ENCODE results near the gene CLIP4. TPM values are rescaled to one million over a fixed set of nuclear protein-coding genes. Genes with fewer than 3 reads are reported as not detected.

CLIP4 gene
- total RNA-seq, 1 donor from 2014 or later, result 28.6 TPM

DNA sequence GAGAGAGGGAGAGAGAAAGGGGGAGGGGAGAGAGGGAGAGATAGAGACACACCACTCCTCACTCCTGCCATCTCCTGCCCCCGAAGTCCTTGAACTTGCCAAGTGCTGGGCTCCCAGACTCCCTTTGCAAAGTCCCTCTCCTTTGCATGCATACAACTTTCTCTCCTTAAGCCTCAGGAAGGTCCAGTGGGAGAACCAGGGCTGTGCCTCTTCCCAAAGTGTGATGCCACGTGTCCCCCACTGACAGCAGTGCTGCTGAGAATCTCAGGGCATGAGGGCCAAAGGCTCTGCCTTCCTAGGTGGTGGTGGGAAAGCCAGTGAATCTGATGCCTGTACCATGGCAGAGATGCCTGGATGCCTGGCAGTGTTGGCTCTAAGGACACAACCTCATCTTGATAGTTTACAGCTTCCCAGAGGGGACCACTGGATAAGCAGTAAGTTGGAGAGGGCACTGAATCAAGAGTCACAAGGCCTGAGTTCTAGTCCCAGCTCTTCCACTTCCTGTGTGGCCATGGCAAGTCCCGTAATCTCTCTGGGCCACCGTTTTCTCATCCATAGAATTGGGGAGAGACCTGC lies 103.4 kb downstream of the CLIP4 start:
- no peak for DNase-seq (ENCODE audit: low spot score)

DNA sequence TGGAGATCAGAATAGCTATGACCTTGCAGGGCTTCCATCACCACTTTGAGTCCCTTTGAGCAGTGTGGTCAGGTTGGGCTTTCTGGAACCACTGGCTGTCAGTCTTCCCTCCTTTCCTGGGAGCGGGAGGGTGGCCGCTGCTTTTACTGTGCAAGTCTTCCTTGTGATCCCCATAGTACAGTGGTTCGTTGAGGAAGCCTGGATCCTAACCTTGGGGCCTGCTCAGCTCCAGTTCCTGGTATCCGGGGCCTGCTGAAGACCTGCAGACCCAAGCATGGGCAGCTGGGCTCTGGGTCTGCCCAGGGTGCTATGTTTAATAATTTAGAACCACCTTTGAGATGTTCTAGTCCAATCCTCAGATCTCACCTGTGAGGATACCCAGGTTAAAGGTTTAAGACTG lies 104.2 kb downstream of the CLIP4 start:
- DNase-seq (ENCODE audit: low spot score), result no peak

DNA sequence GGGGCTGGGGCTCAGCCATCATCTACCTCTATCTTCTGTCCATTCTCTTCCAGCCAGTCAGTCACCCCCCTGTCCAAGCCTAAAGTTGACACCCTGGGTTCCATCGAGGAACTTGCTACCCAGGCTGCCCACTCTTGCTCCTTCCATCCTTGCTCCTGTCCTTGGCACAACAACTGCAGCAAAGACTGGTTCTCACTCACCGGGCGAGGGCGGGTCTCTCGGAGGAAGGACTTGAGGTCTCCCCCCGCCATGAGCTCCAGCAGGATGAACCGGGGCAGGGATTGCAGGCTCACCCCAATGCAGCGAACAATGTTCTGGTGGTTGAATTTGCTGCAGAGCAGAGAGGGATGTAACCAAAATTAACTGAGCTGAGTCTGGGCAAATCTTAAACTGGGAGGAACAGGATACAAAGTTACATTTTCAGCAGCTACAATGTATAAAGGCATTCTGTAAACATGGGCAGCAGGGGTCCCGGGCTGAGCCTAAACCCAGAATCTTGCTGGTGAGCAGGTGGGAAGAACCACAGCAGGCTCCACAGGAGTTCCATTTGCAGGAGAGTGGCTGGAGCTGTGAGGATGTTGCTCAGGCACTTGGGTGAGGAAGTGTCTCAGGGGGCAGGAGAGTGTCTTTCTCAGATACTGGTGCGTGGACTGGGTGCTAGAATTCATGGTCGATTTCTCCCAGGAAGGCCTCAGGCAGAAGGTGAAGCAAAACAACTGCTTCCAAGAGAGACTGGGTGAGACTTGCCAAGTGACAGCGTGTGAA lies 105.5 kb downstream of the CLIP4 start:
- no peak for DNase-seq (ENCODE audit: low spot score)

DNA sequence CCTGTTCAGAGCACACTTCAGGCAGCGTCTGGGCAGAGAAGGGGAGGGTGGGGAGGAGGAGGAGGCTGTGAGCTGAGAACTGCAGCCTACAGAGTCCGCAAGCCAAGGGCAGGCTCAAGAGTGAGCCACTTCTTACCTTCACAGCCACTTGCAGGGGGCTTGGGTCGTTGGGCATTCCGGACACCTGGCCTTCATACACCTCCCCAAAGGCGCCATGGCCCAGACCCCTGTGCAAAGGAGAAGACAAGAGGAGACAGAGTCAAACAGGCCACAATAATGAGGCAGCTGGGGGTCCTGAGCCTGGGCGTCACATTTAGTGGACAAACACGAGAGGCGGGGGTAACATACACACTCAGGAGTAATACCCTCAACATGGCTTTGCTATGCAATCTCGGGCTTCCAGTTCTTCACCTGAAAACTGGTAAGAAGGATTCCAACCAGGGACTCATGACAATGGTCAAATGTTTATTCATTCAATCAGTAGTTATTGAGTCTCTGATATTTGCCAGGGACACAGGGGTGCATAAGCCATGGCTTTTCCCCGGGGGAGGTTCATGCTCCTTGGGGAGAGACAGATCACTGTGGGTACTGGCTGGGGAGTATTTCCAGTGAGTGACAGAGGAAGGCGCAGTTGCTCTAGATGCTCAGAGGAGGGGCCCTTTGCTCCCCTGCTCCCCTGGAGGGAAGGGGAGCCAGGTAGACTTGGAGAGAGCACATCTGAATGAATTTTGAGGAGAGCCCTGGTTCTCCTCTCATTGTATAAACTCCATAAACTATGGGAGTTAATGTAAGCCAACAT lies 107.4 kb downstream of the CLIP4 start:
- no peak for DNase-seq (ENCODE audit: low spot score)

DNA sequence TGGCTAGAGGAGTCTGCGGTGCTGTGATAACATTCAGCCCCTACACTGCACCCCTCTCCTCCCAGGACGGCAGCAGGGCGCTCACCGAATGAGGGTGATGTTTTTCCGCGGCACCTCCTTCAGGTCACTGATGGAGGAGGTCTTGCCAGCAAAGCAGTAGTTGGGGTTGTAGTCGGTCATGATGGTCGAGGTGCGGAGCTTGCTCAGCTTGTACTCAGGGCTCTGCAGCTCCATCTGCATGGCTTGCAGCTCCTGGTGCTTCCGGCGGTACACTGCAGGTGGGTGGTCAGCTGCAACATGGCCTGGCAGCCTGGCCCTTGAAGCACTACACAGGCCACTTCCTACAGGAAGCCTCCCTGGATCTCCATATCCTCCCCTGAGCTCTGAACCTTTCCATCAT lies 108.0 kb downstream of the CLIP4 start:
- no peak for DNase-seq (ENCODE audit: low spot score)

DNA sequence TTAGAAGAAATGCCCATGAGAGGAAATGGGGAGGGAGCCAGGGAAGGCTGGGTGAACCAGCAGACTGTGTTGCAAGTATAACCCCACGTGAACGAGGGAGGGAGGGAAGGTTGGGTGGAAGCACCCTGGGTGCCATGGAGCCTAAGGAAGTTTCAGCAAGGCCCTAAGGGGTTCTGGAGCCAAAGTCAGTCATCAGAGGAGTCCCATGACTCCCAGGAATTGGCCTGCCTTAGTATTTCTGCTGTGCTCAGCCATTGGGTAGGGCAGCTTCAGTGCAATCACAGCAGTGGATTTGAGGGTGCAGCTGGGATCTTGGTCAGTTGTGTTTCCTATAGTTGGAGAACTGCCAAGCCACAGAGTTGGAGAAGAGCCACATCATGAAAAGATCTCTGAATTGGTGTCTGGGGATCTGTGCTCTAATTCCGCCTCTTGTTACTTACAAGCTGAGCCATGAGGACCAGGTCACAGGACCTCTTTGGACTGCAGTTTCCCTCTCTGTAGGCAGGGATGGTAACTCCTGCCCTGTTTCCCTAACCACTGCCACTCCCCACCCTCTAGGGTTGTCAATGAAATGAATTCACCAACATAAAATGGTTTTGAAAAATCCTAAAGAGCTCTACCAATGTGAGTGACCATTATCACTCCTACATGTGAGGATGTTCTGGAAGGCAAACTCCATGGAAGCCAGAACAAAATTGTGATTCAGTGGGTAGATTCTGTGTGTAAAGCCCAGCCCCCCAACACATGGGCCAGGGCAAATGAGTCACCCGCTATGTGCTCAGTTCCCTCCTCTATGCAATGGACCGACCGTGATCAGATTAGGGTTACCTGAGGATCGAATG lies 108.9 kb downstream of the CLIP4 start:
- peak; percentile 38 for DNase-seq (ENCODE audit: low spot score)

DNA sequence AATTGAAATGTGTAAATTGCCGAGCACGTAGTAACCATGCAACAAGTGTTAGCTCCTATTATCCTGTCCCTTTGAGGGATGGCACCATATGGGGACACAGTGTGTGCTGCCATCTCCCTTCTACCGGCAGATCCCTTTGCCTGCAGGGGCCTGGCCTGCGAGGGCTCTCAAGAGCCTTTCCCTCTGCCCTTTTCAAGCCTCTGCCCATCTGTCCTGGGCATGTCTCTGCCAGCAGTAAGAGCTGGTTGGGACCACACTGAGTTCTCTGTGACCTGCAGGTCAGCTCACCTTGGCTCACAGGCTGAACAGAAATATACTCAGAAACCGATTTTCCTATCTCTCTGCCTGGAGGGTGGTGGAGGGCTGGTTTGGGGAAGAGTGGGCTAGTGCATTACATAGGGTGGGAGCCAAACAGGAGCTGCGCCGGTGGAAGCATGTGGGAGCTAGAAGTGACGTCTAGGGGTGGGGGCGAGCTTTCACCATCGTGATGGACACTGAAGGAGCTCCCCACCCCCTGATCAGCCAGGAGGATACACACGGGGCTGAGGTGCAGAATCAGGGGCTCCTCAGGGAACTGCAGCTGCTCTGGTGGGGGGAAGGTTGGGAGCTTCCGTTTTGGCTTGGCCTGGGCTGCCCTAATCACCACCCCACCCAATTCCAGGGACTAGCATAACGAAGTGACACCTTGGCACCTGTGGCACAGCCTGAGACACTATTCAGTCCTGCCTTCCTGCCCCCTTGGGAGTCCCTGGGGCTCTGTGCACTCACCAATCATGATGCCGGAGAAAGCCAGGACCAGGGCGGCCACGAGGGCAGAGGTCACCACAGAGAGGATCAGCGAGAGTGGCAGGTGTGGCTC lies 109.7 kb downstream of the CLIP4 start:
- DNase-seq (ENCODE audit: low spot score), result no peak

DNA sequence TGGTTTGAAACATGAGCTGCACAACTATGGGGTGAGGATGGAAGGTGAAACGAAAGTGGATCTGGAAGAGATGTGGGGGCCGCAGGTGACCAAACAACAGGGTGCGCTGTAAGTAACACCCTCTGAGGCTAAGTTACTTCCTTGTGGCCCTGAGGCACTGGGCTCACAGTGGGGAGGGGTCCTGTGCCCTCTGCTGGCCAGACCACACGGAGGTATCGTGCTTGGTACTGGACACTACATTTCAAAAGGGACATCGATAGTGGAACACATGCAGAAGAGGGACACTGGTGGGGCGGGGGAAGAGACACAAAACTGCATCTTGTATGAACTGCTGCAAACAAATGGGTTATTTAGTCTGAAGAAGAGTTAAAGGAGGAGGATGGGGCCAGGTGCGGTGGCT lies 110.6 kb downstream of the CLIP4 start:
- DNase-seq (ENCODE audit: low spot score), result no peak

DNA sequence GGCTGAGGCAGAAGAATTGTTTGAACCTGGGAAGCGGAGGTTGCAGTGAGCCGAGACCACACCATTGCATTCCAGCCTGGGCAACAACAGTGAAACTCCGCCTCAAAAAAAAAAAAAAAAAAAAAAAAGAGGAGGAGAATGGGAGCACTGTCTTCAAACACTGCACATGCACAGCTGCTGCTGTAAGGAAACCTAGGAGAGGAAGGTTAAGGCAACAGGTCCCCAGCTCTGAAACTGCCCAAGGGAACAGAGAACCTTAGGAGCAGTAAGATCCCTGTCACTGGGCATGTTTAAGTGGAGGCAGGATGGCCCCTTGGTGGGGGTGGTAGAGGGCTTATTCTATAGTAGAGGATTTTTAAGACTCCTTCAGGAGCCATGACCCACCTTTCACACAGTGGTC lies 111.2 kb downstream of the CLIP4 start:
- no peak for DNase-seq (ENCODE audit: low spot score)

DNA sequence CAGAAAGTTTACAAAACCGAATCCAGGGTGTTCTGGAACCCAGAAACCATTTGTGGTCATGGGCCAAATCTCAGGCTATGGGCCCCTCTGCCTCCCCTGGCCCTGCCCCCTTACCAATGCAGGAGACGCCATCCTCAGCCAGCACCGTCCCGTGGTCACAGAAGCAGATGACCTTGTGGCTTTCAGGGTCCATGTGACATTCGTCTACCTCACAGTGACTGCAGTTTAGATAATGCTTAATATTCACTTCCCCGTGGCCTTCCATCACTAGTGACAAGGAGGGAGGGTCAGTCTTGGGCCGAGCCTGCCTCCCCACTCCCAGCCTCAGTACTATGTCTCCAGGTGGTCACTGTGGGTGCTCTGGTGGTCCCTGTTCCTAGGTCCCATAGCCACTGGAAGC lies 111.6 kb downstream of the CLIP4 start:
- DNase-seq (ENCODE audit: low spot score), result no peak

DNA sequence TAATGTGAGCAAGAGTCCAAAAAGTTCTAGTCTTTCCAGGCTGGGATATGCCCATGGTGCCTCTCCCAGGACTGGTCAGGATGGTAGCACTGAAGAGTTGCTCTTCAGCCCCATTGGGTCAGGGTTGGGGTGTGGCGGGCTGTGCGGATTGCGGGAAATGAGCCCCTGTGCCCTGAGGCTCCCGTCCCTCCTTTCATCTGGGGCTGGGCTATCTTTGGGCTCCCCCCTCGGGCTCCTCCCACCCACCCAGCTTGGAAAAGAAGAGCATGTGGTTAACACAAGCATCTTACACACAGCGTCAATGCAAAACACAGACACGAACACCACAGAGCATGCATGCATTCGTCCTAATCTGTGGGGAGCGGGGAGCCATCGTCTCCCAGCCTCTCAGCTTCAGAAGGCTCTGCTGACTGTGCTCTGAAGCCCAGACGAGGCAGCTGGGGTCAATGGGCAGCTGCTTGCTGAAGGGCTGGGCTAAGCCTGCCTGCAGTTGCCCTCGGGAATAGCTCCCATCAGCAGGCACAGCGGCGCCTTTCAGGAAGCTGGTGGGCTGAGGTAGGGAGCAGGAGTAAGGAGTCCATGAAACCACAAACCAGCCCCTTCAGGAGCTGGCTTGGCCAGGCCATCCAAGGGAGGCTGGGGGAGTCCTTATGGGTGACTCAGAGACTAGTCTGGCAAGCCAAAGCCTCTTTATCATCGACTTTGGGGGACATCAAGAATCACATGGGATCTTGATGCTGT lies 112.9 kb downstream of the CLIP4 start:
- peak; percentile 22 for DNase-seq (ENCODE audit: low spot score)

DNA sequence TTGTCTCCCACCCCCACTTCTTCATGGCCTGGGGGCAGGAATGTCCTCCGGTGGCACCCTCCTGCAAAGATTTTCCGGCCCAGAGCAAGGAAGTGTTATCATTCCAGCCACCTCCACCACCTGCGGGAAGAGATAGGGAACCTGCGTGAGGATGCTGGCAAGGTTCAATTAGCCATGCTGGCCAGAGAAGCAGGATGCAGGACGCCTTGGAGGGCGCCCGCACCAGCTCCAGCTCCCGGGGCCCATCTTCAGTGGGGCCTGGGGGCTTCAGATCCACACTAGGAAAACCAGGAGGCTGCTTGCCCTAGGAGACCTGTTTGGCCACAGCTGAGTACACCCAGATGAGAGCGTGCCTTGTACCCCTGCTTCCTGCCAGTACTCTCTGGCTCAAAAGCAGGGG lies 113.7 kb downstream of the CLIP4 start:
- DNase-seq (ENCODE audit: low spot score), result no peak

DNA sequence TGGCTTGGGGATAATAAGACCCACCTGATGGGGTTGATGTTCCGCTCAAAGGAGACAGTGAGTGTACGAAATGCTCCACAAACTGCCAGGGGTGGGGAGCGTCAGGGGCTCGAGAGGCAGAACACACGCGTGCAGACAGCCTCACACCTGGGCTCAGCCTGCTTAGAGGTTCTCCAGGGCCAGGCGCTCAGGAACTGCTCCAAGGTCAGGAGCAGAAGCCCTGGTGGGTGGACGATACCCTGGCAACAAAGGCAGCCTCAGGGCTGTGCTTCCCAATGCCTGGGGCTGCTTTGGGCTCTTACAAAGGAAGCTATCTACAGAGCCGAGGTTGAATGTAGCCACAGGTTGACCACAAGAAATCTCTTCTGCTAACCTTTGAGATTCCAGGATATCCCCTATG lies 114.4 kb downstream of the CLIP4 start:
- no peak for DNase-seq (ENCODE audit: low spot score)

DNA sequence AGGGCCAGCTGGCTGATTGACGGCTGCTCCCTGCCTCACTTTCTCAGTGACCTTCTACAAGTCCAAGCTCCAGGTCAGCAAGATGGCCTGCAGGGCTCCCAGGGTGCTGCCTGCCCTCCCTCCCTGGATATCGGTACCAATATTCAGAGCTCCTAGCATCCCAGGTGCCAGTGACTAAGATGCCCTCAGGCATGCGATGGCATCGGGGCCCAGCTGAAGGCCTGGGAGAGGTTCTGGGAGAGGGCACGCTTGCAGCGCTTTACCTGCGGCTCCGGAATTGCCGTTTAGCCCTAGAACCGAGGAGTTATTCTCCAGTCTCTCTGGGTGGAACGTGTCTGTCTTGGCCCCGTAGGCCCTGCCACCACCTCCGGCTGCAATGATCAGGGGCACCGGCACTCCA lies 116.8 kb downstream of the CLIP4 start:
- DNase-seq (ENCODE audit: low spot score), result no peak

DNA sequence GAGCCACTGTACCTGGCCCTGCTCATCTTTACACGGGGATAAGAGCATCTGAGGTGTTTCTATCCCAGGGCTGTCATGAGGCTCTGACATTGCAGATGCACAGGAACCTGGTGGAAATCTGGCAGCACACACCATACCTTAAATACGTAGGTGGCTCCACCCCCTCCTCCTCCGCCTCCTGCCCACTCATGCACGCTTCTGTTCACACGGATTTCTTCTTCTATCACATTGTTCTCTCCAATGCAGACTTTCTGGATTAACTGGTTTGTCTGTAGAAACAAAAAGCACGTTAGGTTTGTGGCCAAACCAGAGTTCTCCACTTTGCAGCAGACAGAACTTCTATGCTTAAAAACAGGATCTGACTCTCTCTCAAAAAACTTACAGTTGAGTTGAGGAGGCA lies 118.2 kb downstream of the CLIP4 start:
- peak; percentile 66 for DNase-seq (ENCODE audit: low spot score)

DNA sequence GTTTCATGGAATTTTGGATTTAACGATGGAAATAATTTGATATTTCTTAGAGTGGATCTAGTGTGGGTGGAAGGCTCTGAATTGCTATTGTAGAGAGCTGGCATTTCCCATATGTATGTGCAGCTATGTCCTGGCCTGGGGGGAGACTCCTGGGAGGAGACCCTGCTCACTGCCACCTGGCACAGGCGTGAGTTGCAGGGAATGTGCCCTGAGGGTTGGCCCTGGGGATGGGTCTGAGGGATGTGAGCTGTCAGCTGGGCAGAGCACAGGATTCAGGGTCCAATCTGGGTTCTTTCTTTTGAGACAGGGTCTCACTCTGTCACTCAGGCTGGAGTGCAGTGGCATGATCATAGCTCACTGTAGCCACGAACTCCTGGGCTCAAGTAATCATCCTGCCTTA lies 120.2 kb downstream of the CLIP4 start:
- DNase-seq (ENCODE audit: low spot score), result no peak

DNA sequence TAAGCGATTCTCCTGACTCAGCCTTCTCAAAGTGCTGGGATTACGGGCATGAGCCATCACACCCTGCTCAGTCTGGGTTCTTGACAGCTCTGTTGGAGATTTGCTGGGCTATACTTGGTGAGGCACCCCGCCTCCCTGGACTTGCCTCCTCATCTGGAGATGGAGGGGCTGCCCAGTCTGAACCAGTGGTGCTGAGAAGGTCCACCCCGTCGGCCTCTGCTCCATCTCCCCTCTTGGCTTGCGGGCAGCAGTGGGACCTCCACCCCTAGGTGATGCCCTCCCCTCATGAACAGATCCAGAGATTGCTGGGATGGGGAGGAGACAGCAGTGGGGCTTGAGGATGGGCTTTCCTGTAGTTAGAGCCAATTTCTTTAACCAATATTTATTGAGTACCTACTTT lies 120.9 kb downstream of the CLIP4 start:
- DNase-seq (ENCODE audit: low spot score), result no peak

DNA sequence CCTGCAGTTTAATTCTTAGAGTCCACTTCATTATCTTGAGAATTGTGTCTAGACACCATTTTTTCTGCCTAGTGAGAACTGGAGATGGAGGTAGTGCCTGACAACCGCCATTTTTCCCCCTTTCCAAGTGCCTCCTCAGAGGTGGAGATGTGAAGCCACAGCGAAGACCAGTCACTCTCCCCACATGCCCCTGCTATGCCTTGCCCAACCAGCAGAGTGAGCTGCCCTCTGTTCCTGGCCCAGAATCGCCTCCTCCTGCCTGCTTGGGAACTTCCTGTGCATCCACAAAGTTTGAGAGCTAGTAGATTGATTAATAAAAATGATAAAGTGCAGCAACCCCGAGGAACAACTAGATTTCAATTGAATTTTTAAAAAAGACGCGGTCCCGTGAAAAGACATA lies 123.3 kb downstream of the CLIP4 start:
- DNase-seq (ENCODE audit: low spot score), result no peak
